ENCODE measurements around the gene APRT.

Gene APRT

GRCh38 chr16:88850531-88851199 is 38.9 kb upstream of the APRT start:
- no peak overlapping the region for H3K4me3 ChIP-seq (ENCODE audit: control insufficient read depth, low read depth, low read length)
- no peak for DNase-seq (ENCODE audit: low read depth)
- TF ChIP-seq, protein P1, sequence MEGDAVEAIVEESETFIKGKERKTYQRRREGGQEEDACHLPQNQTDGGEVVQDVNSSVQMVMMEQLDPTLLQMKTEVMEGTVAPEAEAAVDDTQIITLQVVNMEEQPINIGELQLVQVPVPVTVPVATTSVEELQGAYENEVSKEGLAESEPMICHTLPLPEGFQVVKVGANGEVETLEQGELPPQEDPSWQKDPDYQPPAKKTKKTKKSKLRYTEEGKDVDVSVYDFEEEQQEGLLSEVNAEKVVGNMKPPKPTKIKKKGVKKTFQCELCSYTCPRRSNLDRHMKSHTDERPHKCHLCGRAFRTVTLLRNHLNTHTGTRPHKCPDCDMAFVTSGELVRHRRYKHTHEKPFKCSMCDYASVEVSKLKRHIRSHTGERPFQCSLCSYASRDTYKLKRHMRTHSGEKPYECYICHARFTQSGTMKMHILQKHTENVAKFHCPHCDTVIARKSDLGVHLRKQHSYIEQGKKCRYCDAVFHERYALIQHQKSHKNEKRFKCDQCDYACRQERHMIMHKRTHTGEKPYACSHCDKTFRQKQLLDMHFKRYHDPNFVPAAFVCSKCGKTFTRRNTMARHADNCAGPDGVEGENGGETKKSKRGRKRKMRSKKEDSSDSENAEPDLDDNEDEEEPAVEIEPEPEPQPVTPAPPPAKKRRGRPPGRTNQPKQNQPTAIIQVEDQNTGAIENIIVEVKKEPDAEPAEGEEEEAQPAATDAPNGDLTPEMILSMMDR (conservative IDR thresholded peaks at IDR 0.05; ENCODE audit: control insufficient read depth, insufficient read depth, low read depth, low read length): no peak

DNA sequence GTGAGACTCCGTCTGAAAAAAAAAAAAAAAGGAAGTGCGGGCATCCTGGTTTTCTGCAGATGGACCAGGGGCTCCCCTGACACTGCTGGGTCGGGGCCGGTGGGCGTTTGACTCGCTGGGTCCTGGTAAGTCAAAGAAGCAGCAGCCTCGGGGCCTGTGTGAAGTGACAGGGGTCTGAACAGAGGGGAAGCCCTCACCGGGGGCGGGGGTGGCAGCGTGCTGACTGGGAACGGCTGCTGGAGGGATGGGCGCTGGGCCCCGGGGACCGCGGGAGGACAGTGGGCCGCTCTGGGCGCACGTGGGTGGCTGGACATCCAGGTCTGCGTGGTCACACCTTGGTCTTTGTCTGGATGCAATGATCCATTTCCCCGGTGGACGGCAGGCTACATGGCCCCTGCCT is 36.8 kb upstream of the APRT start:
- no peak for DNase-seq (ENCODE audit: low read depth)
- TF ChIP-seq, protein P1 (conservative IDR thresholded peaks at IDR 0.05; ENCODE audit: control insufficient read depth, insufficient read depth, low read depth, low read length): no peak
- no peak overlapping the region for H3K4me3 ChIP-seq (ENCODE audit: control insufficient read depth, low read depth, low read length)

DNA sequence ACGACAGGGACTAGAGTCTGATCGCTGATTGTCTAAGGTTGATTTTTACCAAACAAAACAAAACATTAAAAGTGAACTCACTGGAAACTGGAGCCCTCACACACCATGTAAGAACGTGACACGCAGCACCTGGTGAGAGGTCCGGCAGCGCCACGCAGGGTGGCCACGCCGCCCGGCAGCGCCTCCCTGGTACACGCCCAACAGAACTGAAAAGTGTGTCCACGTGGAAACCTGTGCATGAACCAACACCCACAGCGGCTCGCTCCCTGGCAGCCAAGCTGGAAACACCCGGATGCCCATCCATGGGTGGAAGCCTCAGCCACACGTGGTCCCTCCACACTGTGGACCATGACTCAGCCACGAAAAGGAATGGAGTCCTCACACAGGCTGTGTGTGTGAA is 35.9 kb upstream of the APRT start:
- no peak overlapping the region for H3K4me3 ChIP-seq (ENCODE audit: control insufficient read depth, low read depth, low read length)
- TF ChIP-seq, protein P1 (conservative IDR thresholded peaks at IDR 0.05; ENCODE audit: control insufficient read depth, insufficient read depth, low read depth, low read length): no peak
- no peak for DNase-seq (ENCODE audit: low read depth)

DNA sequence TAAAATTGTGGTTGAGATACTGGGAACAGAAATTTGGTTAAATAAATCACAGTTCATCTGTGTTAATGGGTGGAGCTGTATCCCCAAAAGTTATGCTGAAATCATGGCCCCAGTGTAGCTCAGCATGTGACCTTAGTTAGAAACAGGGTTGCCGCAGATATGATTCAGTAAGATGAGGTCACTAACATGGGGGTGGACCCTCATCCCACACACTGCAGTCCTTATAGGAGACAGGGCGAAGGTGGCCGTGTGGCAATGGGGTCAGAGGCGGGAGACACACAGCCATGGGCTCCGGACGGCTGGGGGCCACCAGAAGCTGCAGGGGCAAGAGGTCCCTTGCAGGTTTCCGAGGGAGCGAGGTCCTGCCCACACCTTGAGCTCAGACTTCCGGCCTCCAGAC is 34.4 kb upstream of the APRT start:
- TF ChIP-seq, protein P1 (conservative IDR thresholded peaks at IDR 0.05; ENCODE audit: control insufficient read depth, insufficient read depth, low read depth, low read length): no peak
- no peak overlapping the region for H3K4me3 ChIP-seq (ENCODE audit: control insufficient read depth, low read depth, low read length)
- DNase-seq (ENCODE audit: low read depth): peak; percentile 79

DNA sequence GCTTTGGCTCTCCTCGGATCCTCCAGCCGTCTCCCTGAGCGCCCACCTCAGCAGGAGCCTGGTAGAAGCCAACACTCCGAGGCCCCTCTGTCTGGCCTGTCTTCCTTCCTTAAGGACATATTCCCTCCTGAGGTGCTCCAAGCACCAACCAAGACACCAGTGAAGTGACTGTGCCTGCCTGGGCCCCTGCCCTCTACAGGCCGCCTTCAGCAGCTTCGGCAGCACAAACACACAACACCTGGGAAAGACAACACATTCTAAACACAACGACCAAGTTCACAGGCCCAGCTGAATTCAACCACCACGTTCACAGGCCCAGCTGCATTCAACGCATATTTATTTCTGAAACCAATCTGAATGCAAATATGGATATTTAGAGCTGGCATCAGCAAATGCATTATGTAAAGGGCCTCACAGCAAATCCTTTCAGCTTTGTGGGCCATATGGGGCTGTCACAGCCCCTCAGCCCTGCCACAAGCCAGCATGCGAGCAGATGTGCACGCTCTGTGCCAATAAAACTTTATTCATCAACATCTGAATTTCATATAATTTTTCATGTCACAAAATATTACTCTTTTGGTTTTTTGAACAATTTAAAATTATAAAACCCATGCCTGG is 32.8 kb upstream of the APRT start:
- DNase-seq (ENCODE audit: low read depth): no peak
- no peak overlapping the region for H3K4me3 ChIP-seq (ENCODE audit: control insufficient read depth, low read depth, low read length)
- TF ChIP-seq, protein P1 (conservative IDR thresholded peaks at IDR 0.05; ENCODE audit: control insufficient read depth, insufficient read depth, low read depth, low read length): no peak

DNA sequence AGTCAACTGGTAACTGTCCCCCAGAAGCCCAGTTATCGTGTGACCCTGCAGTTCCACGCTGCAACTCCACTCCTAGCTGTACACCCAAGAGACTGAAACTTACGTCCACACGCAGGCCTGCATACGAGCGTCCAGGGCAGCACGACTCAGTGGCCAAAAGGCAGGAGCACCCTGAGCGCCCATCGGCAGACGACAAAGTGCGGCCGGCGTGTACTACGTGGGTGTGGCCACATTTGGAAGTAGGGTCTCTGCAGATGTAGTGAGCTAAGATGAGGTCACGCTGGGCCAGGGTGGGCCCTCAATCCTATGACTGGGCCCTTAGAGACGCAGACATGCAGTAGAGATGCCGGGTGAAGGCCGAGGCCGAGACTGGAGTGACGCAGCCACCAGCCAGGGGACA is 31.5 kb upstream of the APRT start:
- DNase-seq (ENCODE audit: low read depth): no peak
- TF ChIP-seq, protein P1 (conservative IDR thresholded peaks at IDR 0.05; ENCODE audit: control insufficient read depth, insufficient read depth, low read depth, low read length): no peak
- no peak overlapping the region for H3K4me3 ChIP-seq (ENCODE audit: control insufficient read depth, low read depth, low read length)

All from fibroblast of mammary gland (primary cell).